Trophoblast cell (in vitro differentiated cells and primary cell): ENCODE measurements around the gene SCARF2.

Source experiments
- DNase-seq, 2 donors: peaks; one replicate each; pipeline ENCODE4 v3.0.0-alpha.2; 2016
- H2AFZ ChIP-seq: 2 replicates; pipeline ENCODE4 v1.6.1; 2013; ENCODE audit warnings: low read length, moderate library complexity, mild to moderate bottlenecking; ENCODE audit not compliant: insufficient read depth, poor library complexity
- H2AK5ac ChIP-seq: 2 replicates; pipeline ENCODE4 v1.6.1; 2013; ENCODE audit warnings: mild to moderate bottlenecking, low read length
- H2BK120ac ChIP-seq: 2 replicates; pipeline ENCODE4 v1.6.1; 2013; ENCODE audit warnings: low read length, mild to moderate bottlenecking, moderate library complexity; ENCODE audit not compliant: insufficient read depth, poor library complexity
- H2BK12ac ChIP-seq: 2 replicates; pipeline ENCODE4 v1.6.1; 2013; ENCODE audit warnings: mild to moderate bottlenecking, low read length, moderate library complexity
- H2BK5ac ChIP-seq: 2 replicates; pipeline ENCODE4 v1.6.1; 2013; ENCODE audit warnings: low read length, low read depth, moderate library complexity, mild to moderate bottlenecking; ENCODE audit not compliant: poor library complexity
- H3K14ac ChIP-seq: 2 replicates; pipeline ENCODE4 v1.6.1; 2013; ENCODE audit warnings: mild to moderate bottlenecking, low read length
- H3K18ac ChIP-seq: 2 replicates; pipeline ENCODE4 v1.6.1; 2013; ENCODE audit warnings: mild to moderate bottlenecking, low read length
- H3K23ac ChIP-seq: 2 replicates; pipeline ENCODE4 v1.6.1; 2013; ENCODE audit warnings: low read length
- H3K27ac ChIP-seq: 2 replicates; pipeline ENCODE4 v1.5.1; 2013; ENCODE audit warnings: low read depth, mild to moderate bottlenecking, inconsistent platforms, low read length, moderate library complexity
- H3K27me3 ChIP-seq: 2 replicates; pipeline ENCODE4 v1.6.1; 2013; ENCODE audit warnings: inconsistent platforms, mild to moderate bottlenecking, low read length, moderate library complexity; ENCODE audit not compliant: insufficient read depth
- H3K36me3 ChIP-seq, 2 experiments: 1 replicate in 1 of 2; 2 replicates in 1 of 2; pipeline ENCODE4 v1.6.1; 2013; ENCODE audit warnings: low read length in 2 of 2, mild to moderate bottlenecking in 2 of 2, moderate library complexity in 1 of 2; ENCODE audit not compliant: insufficient read depth in 2 of 2, control insufficient read depth in 1 of 2
- H3K4ac ChIP-seq: 2 replicates; pipeline ENCODE4 v1.6.1; 2013; ENCODE audit warnings: low read depth, mild to moderate bottlenecking, low read length, moderate library complexity
- H3K4me1 ChIP-seq, 2 experiments: 1 replicate in 1 of 2; 2 replicates in 1 of 2; pipeline ENCODE4 v1.6.1; 2013; ENCODE audit warnings: low read length in 2 of 2, mild to moderate bottlenecking in 2 of 2, moderate library complexity in 1 of 2; ENCODE audit not compliant: insufficient read depth in 2 of 2, control insufficient read depth in 1 of 2
- H3K4me2 ChIP-seq: 2 replicates; pipeline ENCODE4 v1.6.1; 2013; ENCODE audit warnings: inconsistent platforms, mild to moderate bottlenecking, low read length, moderate library complexity
- H3K4me3 ChIP-seq: 2 replicates; pipeline ENCODE4 v1.5.1; 2013; ENCODE audit warnings: mild to moderate bottlenecking, low read depth, low read length, inconsistent platforms
- H3K79me1 ChIP-seq: one replicate; pipeline ENCODE4 v1.6.1; 2013; ENCODE audit warnings: low read length
- H3K79me2 ChIP-seq: 2 replicates; pipeline ENCODE4 v1.6.1; 2013; ENCODE audit warnings: low read length, mild to moderate bottlenecking; ENCODE audit not compliant: control insufficient read depth, insufficient read depth, poor library complexity
- H3K9ac ChIP-seq: 2 replicates; pipeline ENCODE4 v1.6.1; 2013; ENCODE audit warnings: mild to moderate bottlenecking, low read length
- H3K9me3 ChIP-seq: 2 replicates; pipeline ENCODE4 v1.6.1; 2013; ENCODE audit warnings: low read depth, mild to moderate bottlenecking, control low read depth, inconsistent platforms, low read length; ENCODE audit not compliant: insufficient read depth
- H4K12ac ChIP-seq: 2 replicates; pipeline ENCODE4 v1.6.1; 2013; ENCODE audit warnings: low read depth, mild to moderate bottlenecking, low read length, moderate library complexity
- H4K8ac ChIP-seq: 2 replicates; pipeline ENCODE4 v1.6.1; 2013; ENCODE audit warnings: low read depth, mild to moderate bottlenecking, low read length, moderate library complexity
- H4K91ac ChIP-seq: one replicate; pipeline ENCODE4 v1.6.1; 2013; ENCODE audit warnings: low read depth, mild to moderate bottlenecking, low read length, moderate library complexity
- WGBS: extraction: QIAGEN DNeasy Blood & Tissue Kit; methylation state at CpG from one replicate; pipeline ENCODE4 v1.1.7; 2013; ENCODE audit warnings: missing lambda C conversion rate; ENCODE audit not compliant: insufficient read length, insufficient coverage; ENCODE audit errors: extremely low coverage; 5-methylcytosine and 5-hydroxymethylcytosine counted together

The SCARF2 gene

GRCh38 chr22:20403779-20404140, 33.9 kb downstream of the SCARF2 start:
- no peak overlapping the region for H2AK5ac ChIP-seq
- H3K4me2 ChIP-seq: no peak overlapping the region
- H3K4me3 ChIP-seq: no peak overlapping the region
- H2AFZ ChIP-seq: no peak overlapping the region
- no peak overlapping the region for H3K14ac ChIP-seq
- no peak for DNase-seq
- no peaks in the 10 kb centered on the region for H3K79me1 ChIP-seq
- H3K9ac ChIP-seq: no peak overlapping the region
- H3K79me2 ChIP-seq: no peaks in the 10 kb centered on the region
- peaks cover 4% of the 10 kb centered on the region for H3K9me3 ChIP-seq
- H2BK12ac ChIP-seq: no peak overlapping the region
- H2BK5ac ChIP-seq: no peak overlapping the region
- H2BK120ac ChIP-seq: no peak overlapping the region
- no peaks in the 10 kb centered on the region for H3K27me3 ChIP-seq
- WGBS: no CpG with 5 or more reads among the region's 6 CpGs
- no peak overlapping the region for H3K4ac ChIP-seq
- H3K23ac ChIP-seq: no peak overlapping the region
- H3K36me3 ChIP-seq: peaks cover 49 to 61% of the 10 kb centered on the region in 2 experiments
- no peaks in the 10 kb centered on the region for H3K4me1 ChIP-seq
- no peak overlapping the region for H4K91ac ChIP-seq
- no peak overlapping the region for H4K8ac ChIP-seq
- H4K12ac ChIP-seq: no peak overlapping the region
- H3K18ac ChIP-seq: no peak overlapping the region
- no peak overlapping the region for H3K27ac ChIP-seq

- Histone ChIP-seq H3K18ac (no peak overlapping the region), H2BK5ac (no peak overlapping the region), H3K27me3 (no peaks in the 10 kb centered on the region), H4K12ac (no peak overlapping the region), H2AFZ (no peak overlapping the region), H2AK5ac (no peak overlapping the region), H2BK12ac (no peak overlapping the region), H4K8ac (no peak overlapping the region), H3K14ac (no peak overlapping the region), H3K4ac (no peak overlapping the region), H3K4me3 (no peak overlapping the region), H3K36me3 (peaks cover 49 to 61% of the 10 kb centered on the region in 2 experiments), H3K79me1 (no peaks in the 10 kb centered on the region), H3K23ac (no peak overlapping the region), H3K9ac (no peak overlapping the region), H3K79me2 (no peaks in the 10 kb centered on the region), H3K9me3 (peaks cover 4% of the 10 kb centered on the region), H4K91ac (no peak overlapping the region), H3K4me1 (no peaks in the 10 kb centered on the region), H3K4me2 (no peak overlapping the region), H3K27ac (no peak overlapping the region), H2BK120ac (no peak overlapping the region)
- no CpG with 5 or more reads among the region's 9 CpGs for WGBS
- DNase-seq: no peak
These were observed 34.5 kb downstream of the SCARF2 start for GRCh38 chr22:20402960-20403778.

- Histone ChIP-seq H2BK12ac (no peak overlapping the region), H3K14ac (no peak overlapping the region), H4K91ac (no peak overlapping the region)
These were observed 36.1 kb downstream of the SCARF2 start for GRCh38 chr22:20401376-20402014.

GRCh38 chr22:20400606-20401375, 36.8 kb downstream of the SCARF2 start:
- H4K12ac ChIP-seq: no peak overlapping the region
- no peak overlapping the region for H2AK5ac ChIP-seq
- H3K14ac ChIP-seq: no peak overlapping the region
- no peaks in the 10 kb centered on the region for H3K27me3 ChIP-seq
- H3K4ac ChIP-seq: no peak overlapping the region
- H3K18ac ChIP-seq: no peak overlapping the region
- no peak overlapping the region for H2AFZ ChIP-seq
- H2BK120ac ChIP-seq: no peak overlapping the region
- H3K9me3 ChIP-seq: peaks cover 4% of the 10 kb centered on the region
- no peak overlapping the region for H2BK5ac ChIP-seq
- H3K4me1 ChIP-seq: no peaks in the 10 kb centered on the region
- H2BK12ac ChIP-seq: no peak overlapping the region
- no peak overlapping the region for H3K4me3 ChIP-seq
- H4K8ac ChIP-seq: no peak overlapping the region
- peaks cover 29 to 42% of the 10 kb centered on the region in 2 experiments for H3K36me3 ChIP-seq
- H3K27ac ChIP-seq: no peak overlapping the region
- DNase-seq: no peak
- H3K79me2 ChIP-seq: no peaks in the 10 kb centered on the region
- no peaks in the 10 kb centered on the region for H3K79me1 ChIP-seq
- no peak overlapping the region for H4K91ac ChIP-seq
- WGBS: no CpG with 5 or more reads among the region's 15 CpGs
- no peak overlapping the region for H3K9ac ChIP-seq
- H3K23ac ChIP-seq: no peak overlapping the region
- no peak overlapping the region for H3K4me2 ChIP-seq

More at GRCh38 chr22:20401376-20402014, 36.1 kb downstream of the SCARF2 start:
- H3K79me2 ChIP-seq: no peaks in the 10 kb centered on the region
- no peaks in the 10 kb centered on the region for H3K79me1 ChIP-seq
- no peaks in the 10 kb centered on the region for H3K4me1 ChIP-seq
- peak overlapping the region; percentile 62 for H3K4me3 ChIP-seq
- H4K8ac ChIP-seq: no peak overlapping the region
- H3K18ac ChIP-seq: no peak overlapping the region
- no peak overlapping the region for H3K4me2 ChIP-seq
- no peak overlapping the region for H2AK5ac ChIP-seq
- no CpG with 5 or more reads among the region's 13 CpGs for WGBS
- DNase-seq: no peak
- peaks cover 4% of the 10 kb centered on the region for H3K9me3 ChIP-seq
- H3K9ac ChIP-seq: peak overlapping the region; percentile 67
- no peak overlapping the region for H4K12ac ChIP-seq
- no peak overlapping the region for H3K27ac ChIP-seq
- peaks cover 36 to 49% of the 10 kb centered on the region in 2 experiments for H3K36me3 ChIP-seq
- no peaks in the 10 kb centered on the region for H3K27me3 ChIP-seq
- no peak overlapping the region for H3K4ac ChIP-seq
- H3K23ac ChIP-seq: no peak overlapping the region
- H2BK5ac ChIP-seq: no peak overlapping the region
- no peak overlapping the region for H2BK120ac ChIP-seq
- no peak overlapping the region for H2AFZ ChIP-seq
